ENCODE results near the gene NOX4.
"Not testable (repeated sequence)": the region's sequence is repeated elsewhere in the genome, so short reads cannot be mapped to it uniquely, and the experiment has no call there.

Gene NOX4

DNA sequence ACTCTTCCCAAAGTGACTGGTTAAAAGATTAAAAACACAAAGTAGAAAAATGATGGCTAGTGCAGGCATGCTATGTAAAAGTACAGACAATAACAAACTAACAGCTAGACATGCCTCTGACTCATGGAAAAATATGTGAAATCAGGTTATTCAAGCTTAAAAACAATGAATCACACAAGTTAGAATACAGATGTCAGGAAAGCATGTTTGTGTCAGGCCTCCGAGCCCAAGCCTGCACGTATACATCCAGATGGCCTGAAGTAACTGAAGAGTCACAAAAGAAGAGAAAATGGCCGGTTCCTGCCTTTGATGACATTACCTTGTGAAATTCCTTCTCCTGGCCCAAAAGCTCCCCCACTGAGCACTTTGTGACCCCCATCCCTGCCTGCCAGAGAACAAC, 110.1 kb downstream of the NOX4 start:
- no peak for DNase-seq
- no peak for ATAC-seq

DNA sequence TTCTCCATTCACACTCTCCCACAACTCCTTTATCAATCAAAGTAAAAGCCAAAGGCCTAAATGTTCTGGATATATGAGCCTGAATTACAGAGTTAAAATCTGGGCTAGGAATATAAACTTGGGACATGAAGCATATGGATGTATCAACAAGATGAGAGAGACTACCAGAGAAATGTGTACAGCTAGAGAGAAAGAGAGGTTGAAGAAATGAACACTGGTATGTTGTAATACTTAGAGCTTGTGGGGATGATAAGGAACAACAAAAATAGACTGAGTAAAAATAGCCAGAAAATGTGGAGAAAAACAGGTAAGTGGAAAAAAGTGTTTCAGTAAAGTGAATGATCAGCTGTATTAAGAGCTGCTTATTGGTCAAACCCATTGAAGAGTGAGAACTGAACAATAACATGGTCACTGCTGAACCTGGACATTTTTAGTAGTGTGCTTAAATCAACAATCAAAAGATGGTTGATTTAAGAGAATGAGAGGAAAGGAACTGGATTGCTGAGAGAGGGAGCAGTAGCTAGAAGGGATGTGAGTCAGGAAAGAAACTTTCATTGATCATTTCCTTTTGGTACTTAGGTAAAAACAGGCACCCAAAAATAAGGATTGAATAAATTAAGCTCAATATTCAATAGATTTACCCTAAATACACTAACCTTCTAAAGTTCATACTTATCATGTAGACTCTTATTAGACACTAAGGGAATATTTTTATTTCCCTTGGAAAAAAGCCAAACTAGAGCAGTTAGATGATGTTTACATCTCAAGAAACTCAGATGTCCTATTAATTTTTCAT, 111.0 kb downstream of the NOX4 start:
- not testable (repeated sequence) for DNase-seq, ATAC-seq

DNA sequence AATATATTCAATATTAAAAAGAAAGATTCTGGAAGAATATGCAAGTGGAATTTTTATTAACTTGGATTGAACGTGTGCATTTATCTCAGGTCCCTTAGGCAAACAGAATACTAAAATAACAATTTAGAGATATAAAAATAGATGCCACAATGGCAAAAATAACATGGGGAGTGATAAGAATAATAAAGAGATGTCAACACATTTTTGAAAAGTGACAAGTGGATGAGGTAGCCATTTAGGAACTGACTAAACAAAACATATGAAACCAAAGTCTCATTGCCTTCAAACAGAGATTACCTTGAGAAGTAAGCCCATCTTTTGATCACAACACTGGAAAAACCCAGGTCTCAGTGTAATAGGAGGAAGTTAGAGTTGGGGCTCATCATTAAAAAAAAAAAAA, 112.2 kb downstream of the NOX4 start:
- not testable (repeated sequence) for DNase-seq, ATAC-seq

DNA sequence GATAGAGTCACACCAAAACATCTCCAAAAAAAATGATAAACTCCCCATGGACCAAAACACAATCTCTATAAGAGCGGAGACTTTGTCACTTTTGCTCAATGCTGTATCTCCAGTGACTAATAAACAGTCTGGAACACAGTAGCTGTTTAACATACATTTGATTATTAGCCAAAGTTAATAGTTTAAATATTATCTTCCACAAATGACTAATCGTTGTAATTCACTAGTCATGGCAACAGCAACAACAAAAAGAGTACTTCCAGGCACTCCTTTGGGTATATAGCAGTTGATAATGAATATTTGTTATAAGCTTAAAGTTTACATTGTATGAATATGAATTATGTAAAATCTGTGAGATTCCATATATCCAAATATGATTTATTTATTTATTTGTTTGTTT, 121.8 kb downstream of the NOX4 start:
- DNase-seq = not testable (repeated sequence)

DNA sequence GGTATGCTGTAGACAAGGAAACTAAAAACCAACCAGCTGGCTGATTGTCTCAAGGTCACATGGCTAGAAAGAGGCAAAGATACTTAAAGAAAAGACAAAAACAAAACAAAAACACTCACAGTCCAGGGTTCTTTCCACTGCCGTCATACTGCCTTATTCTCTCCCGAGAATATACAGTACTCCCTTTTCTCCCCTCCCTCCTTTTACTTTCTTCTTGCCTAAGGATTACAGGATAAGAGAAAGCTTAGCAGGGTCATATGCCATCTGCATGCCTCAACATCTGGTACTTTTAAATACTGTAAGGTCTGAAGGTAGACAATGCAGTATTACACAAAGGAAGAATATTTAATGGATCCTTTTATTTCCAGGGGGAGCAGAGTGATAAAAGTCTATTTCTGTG, 126.3 kb downstream of the NOX4 start:
- DNase-seq, ATAC-seq: not testable (repeated sequence)

More for the DNA sequence above, 121.8 kb downstream of the NOX4 start:
- not testable (repeated sequence) for ATAC-seq

DNA sequence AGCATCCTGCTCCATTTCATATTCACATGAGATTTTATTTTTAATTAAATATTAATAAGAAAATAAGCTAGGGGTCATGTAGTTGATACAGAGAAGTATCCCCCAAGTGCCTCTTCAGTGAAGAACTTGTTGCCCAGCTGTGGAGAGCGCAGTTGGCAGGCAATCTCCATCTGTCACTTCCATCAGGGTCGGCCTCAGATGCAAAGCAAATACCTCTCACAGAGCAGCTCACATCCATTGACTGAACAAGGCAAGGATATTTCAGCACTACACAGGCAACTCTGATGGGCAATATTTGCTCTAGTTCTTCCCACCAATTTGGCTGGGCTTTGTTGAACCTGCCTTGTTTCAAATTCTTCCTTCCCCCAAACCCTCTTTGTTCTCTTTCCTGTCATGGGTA, 129.4 kb downstream of the NOX4 start:
- DNase-seq = no peak
- ATAC-seq = no peak

DNA sequence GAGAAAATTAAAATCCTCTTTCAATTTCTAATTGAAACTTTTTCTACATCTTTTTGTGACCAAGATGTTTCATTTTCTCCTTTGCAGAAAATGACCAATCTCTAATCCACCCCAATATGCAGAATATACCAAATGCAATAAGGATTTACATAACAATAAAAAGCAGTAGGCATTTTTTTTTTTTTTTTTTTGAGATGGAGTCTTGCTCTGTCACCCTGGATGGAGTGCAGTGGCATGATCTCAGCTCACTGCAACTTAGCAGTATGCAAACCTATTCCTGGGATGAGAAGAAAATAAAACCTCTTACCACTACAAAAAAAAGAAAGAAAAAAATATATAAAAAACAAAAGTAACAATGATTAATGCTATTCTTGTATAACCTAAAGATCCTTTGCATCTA, 132.0 kb downstream of the NOX4 start:
- not testable (repeated sequence) for DNase-seq, ATAC-seq

DNA sequence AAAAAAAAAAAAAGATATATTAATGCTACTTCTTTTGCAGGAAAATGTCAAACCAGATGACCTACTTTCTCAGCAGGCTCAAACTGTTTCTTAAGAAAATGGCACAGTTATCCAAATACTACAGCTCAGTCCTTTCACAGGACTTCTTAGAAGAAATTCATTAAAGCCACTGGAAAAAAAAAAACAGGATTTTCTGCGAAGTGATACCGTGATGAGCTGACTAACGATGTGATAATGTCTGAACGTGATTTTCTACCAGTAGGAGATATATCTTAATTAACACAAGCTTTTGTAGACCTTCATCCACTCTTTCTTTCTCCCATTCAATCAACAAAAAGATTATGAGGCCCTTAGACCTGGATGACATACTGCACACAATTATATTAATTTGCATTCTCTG, 132.4 kb downstream of the NOX4 start:
- ATAC-seq = no peak

DNA sequence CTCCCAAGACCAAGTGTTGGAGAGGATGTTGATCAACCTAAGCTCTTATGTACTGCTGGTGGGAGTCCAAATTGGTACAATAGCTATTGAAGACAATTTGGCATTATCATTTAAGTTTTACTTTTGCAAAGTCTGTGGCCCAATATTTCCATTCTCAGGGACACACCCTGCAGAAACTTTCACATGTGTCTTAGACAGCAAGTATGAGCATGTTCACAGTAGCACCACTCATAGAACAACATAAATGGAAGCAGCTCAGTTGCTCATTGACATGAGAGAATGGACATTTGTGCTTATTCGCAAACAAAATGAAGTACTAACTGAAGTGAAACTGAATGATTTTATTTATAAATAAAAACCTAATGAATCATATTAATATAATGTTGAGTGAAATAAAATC, 135.5 kb downstream of the NOX4 start:
- ATAC-seq (no peak), DNase-seq (no peak)

More for the DNA sequence above, 132.4 kb downstream of the NOX4 start:
- DNase-seq = no peak

DNA sequence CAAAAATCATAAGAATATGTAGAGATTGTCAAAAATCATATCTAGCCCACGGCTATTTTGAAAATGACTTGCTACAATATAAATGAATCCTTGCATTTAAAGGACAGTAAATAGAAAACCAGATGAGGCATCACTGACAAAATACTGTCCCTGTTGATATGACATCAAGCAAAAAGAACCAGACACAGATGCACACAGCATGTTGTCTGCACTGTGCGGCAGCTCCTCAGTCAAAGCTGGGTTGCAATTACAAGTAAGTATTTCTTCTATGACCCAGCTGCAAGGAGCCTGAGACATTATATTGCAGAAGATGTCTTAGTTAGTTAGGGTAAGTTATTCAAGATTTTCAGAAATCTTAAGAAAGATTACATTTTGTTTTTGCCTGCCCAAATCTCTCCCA, 136.7 kb downstream of the NOX4 start:
- ATAC-seq, DNase-seq: not testable (repeated sequence)

DNA sequence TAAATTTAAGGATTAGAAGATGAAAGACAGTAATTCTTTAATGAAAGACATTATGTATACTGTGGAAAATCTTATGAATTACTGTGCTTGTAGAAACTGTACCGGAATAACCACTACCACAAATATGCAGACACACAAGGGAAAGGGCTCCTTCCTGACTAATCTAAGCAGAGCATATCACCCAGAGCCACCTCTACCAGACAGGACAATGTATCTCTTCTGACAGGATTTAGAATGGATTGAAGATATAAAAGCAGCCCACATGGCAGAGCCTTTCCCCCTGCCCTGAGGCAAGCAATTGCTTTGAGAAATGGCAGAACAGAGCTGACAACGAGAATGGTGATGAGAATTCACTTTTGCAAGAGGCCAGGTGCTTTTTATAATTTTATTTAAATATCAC, 144.1 kb downstream of the NOX4 start:
- DNase-seq = no peak
- ATAC-seq = no peak

DNA sequence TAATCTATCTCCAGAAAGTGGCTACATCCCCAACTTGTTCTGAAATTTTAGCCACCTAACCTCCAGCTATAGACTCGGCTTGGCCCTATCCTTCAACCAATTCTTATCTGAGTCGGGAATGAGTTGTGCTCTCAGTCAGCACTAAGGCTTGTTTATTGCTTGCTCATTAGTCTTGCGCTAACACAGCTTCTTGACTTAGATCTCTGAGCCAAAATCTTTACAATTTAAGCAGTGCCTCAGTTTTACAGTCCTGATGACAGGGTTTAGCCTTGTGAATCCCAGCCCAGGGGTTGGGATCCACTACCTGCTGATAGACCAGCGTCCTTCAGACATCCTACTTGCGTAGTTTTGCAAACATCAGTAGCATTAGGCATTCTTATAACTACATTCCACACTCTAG, 144.6 kb downstream of the NOX4 start:
- ATAC-seq (no peak), DNase-seq (no peak)

DNA sequence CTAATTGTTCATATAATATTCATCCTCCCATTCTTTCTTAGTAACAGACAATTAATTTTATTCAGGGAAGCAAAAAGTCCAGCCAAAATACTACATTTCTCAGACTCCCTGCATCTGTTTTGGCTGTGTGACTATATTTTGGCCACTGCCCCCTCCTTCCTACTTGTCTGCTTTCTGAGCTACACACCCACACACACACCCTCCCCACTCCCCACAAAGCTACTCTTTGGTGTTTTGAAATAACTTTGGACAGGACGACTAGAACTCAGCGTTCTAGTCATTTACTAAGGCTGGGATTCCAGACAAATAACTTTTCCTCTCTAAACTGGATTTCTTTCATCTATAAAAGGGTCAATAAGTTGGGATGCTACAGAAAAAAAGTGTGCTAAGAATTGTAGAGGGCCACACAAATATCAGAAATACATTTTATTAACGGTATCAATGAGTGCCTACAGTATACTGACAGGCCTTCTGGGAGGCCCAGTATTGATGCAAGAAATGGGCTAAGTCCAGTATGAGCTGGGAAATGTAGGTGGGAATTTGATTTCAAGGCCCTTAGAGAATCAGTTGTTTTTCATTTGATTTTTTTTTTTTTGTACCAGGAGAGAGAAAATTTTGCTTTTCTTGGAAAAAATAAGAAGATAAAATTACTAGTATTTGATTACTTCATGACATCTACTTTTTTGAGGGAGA, 148.1 kb downstream of the NOX4 start:
- DNase-seq, ATAC-seq: not testable (repeated sequence)

DNA sequence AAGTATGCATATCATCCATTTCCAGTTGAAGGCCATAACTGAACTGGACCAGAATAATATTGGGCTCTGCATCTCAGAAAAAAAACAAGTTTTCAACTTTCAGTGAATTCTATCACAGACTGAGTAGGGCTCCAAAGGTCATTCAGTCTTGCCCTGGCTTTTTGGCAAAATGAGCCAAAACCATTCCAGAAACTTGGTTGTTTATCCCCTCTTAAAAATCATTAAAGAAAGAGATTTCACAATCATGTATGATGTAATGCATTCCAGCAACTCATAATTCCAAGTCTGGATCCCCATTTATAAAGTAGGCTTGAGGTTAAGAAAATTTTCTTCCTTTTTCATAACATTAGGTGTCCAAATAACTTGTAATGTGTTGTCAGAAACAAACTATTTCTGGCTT, 150.7 kb downstream of the NOX4 start:
- DNase-seq, ATAC-seq: not testable (repeated sequence)

DNA sequence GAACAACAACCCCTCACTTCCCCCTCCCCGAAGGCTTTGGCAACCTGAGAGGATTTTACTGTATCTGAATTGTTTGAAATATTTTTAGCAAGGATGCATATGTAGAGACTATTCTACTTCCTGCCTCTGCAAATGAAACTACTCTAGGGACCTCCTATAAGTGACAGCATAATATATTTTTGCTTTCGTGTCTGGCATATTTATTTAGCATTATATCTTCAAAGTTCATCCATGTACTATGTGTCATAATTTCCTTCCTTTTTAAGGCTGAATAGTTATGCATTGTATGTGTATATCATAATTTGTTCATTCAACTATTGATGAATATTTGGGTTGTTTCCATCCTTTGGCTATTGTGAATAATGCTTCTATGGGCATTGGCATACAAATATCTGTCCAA, 153.1 kb downstream of the NOX4 start:
- DNase-seq, ATAC-seq: not testable (repeated sequence)

DNA sequence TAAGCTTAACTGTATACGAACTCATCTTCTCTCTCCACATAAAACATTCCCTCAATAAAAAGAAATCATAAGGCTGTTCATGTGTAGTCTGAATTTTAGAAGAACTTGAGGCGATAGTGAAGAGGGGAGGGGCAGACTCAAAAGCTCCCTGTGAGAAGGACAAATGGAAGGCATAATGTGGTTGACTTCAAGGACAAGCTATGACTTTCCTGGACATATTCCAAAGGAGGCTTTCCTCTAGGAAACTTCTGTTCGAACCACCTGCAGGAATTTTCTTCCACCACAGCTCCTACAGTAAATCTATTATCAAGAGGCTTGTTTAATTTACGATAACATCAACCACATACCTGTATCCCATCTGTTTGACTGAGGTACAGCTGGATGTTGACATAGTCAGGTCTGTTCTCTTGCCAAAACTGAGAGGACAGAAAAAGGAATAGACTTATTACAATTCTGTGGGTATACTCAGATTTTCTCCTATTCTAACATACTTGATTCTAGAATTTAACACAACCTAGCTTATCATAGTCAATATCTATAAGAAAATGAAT, 154.0 kb downstream of the NOX4 start:
- not testable (repeated sequence) for ATAC-seq

DNA sequence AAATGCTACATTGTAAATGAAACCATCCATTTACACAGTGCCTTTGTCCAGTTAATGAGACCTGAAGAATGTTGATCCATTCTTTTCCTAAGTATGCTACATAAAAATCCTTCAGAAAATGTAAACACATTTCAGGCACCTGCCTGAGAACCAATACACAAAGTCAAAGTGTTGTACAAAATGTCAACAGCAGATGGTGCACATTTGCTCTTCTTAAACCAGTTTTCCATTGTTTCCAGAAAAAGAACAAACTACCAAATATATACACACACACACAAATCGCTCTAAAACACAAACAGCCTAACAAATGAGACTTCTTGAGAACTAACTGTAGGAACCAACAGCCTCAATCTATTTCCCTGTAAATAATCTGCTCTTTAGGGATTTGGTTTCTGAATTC, 157.5 kb downstream of the NOX4 start:
- ATAC-seq, DNase-seq: not testable (repeated sequence)

More for the DNA sequence above, 154.0 kb downstream of the NOX4 start:
- not testable (repeated sequence) for DNase-seq

DNA sequence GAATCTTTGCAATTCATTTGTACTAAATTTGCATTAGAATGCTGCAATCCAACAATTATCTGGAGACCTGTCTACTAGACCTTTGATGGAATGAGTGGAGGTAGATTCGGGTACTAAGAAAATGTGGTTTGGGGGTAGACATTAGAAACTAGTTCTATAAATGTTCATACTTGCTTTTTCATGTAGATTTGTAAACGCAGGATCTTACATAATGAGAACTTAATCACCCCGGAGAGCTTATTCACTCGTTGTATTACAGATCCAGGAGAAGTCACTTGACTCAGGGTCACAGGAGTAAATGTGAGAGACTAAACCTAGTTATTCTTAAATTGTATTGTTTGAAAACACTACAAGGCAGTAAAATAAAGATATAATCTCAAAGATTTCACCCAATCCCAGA, 159.2 kb downstream of the NOX4 start:
- DNase-seq, ATAC-seq: not testable (repeated sequence)

DNA sequence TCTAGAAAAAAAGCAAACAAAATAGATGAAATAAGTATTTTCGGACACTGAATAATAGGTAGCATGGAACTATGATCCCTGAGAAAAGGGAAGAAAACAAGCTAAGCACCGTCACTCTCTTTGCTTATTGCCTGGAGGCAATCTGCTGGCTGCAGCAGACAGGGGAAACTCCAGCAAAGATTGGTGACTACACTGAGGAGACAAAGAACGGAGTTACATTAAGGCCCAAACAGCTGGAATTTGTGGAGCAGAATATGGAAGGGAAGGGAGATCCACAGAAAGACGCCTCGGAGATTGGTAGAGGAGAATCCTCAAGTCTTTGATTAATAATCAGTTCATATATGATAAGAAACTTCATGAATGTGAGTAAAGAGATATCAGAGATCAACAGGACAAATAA, 163.3 kb downstream of the NOX4 start:
- ATAC-seq = no peak
- no peak for DNase-seq

DNA sequence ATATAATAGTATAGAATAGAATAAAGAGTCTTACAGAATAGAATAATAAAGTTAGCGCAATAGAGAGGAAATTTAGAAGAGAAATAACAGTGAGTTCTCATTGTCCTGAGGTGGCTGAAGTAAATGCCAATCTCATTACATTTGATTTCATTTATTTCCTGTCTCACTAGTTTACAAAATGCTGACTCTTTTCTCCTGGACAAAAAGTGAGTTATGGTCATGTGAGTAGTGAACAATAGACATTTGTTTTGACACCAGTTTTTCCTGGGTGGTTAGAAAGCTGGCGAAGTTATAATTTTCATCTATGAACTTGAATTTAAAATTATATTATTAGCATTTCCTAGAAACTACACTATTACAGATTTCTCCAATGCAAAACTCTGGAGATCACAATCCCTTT, 169.8 kb downstream of the NOX4 start:
- no peak for DNase-seq
- no peak for ATAC-seq

DNA sequence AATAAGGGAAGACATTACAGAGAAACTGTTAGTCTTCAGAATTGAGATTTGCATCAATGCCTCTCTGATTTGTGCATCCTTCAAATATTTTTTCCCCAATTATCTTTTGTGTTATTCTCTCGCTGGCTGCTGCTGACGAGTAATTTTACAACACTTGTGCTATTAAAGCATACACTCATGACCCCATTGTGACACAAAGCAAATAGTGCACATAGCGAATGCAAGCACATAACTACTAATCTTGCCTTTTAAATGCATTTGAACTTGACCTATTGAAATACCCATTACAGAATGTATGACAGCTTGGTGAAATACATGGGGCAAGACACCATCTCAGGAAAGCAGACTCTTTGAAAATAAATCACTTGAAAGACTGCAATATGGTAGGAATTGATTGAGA, 180.6 kb downstream of the NOX4 start:
- not testable (repeated sequence) for DNase-seq, ATAC-seq

DNA sequence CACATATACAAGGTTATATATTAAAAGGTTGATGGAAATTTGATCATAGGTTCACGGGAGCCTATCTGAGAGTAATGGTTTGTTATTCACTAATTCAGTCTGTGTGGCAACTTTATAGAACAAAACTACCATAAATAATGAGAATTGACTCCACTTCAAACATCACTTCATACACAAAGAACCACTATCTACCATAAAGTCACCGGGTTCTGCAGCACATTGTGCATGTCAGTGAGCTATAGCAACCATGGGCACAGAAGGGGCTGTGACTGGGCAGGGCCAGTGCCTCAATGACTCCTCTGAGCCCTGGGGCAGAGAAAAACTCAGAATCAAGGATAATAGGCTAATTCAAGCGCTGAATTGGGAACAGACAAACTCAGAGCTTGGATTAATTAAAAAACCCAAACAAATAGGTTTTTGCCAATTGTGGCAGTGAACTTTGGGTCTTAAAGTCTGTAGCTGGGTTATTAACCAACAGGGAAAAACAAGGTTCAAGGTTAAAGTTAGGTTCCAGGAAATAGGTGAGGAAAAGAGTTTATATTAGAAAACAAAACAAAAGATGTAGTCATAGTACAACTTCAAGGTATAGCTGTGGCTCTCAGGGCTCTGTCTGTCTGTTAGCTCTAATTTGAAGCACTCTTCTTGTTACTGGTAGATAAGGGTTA, 181.7 kb downstream of the NOX4 start:
- not testable (repeated sequence) for DNase-seq, ATAC-seq
